ENCODE results near the gene TMPRSS6.

Gene TMPRSS6

DNA sequence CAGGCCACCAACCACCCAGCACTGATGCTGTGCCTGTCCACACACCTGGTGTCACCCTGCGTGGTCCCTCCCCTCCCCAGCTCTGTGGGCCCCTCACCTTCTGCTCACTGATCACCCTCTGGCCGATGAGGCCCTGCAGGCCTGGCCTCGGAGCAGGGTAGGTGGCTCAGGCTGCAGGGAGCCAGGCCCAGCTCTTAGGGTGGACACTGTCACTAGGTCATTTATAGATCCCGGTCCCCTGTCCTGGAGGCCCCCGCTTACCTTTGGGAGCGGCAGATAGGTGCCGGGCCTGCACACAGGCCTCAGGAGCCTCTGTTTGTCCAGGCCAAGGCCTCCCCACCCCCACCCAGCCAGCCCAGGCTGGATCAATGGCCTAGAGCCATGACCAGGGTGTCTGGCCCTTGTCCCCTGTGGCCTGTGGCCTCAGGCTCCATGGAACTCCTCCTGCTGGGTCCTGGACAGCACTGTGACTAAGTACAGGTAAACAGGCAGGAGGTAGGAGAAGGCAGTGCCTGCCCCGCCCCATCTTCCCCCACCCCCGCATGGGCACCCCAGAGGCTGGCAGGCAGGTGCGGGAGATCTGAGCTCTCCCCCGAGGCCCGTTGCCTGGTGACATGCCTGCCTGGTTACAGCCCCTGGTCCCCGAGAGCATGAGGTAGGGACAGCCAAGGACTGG is at the start of gene TMPRSS6:
TSS of gene TMPRSS6 (minus strand) at position 472 of the 676 bp plus-strand sequence. CDS start 6,296 bp downstream, outside the sequence.
- peak; percentile 70 for DNase-seq

DNA sequence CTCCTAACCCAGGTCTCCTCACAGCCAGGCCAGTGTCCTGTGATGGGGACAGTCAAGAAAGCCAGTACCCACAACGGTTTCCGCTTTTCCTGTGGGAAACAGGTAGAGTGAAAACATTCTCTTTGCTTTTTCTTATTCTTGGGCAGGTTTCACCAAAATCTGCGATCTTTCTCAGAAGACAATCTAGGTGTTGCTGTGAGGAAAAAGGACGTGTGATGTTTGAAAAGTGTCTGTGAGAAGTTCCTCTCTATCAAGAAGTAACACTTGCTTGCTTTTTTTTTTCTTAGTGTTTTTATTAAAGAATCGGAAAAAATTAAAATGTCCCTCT is 49.4 kb upstream of the TMPRSS6 start:
- no peak for DNase-seq

DNA sequence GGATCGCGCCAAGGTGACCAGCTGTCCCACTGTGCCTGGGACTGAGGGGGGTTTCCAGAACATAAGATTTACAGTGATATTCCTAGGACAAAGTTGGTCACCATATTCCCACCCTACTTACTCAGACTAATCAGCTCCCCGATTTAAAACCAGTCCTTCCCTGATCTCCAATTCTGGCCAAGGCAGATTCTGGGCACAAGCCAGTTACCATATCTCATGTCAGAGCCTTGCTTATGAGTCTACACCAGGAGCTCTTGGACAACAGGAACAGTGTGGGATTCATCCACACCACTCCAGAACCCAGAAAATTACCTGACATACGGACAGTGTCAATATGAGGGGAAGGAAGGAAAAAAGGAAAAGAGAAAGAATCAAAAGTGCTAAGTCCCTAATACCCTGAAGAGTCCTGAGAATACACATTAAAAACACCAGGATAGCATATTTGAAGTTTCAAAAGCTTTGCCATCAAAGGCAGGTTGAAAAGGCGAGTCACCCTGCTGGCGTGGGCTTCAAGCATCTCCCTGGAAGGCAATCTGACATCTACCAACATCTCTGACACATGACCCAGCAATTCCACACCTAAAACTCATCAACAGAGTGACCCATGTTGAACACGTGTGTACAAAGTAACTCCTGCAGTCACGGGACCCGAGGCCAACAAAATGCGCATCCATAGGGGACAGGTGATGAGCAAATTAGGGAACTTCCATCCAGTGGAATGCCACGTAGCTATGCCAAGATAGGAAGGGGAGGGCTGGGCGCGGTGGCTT is 48.2 kb upstream of the TMPRSS6 start:
- no peak for DNase-seq

DNA sequence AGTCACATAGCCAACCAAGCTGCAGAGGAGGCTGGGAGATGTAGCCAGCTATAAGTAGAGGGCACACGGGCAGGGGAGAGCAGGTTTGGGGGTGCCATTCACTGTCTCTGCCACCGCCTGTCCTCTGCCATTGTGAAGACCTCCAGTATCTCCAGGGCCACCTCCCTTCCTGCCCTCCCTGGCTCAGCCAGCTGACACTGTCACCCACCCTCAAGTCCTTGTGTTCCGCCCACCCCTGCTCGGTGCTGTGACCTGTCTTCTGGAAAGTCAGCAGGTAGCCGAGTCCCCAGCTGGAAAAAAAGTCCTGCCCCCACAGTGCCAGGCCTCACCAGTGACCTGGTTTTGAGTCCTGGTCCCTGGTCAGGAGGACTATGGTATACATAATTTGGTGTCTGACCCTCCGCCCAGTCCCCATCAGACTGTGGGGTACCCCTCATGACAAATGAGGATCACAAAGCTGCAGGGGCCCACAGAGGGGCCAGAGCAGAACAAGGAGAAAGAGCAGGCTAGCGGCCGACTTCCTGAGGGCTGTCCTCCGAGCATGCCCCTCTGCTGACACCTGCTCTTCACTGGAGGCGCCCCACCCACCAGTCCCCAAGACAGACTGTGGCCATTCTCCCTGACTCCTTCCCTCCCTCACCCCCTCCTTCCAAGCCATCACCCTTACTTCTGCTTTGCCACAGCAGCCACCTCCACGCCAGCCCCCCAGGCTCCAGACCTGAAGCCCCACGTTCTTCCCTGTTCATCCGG is 47.3 kb upstream of the TMPRSS6 start:
- DNase-seq, result no peak

DNA sequence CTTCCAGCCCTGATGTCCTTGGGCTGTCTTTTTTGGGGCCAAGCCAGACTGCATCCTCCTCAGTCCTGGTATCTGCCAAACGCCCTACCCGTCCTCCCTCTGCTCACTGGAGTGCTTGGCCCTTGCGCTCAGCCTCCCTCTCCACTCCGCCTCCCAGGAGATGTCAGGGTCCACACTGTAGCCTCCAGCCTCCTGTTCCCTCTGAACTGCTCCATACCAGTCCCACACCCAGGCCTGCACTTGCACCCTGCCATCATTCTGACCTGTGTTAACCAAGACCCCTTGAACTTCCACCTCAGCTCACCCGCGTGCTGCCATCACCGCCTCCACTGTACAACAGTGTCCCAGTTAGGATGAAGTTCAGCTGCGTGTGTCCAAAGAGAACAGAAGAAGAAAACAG is 46.5 kb upstream of the TMPRSS6 start:
- DNase-seq, result no peak

DNA sequence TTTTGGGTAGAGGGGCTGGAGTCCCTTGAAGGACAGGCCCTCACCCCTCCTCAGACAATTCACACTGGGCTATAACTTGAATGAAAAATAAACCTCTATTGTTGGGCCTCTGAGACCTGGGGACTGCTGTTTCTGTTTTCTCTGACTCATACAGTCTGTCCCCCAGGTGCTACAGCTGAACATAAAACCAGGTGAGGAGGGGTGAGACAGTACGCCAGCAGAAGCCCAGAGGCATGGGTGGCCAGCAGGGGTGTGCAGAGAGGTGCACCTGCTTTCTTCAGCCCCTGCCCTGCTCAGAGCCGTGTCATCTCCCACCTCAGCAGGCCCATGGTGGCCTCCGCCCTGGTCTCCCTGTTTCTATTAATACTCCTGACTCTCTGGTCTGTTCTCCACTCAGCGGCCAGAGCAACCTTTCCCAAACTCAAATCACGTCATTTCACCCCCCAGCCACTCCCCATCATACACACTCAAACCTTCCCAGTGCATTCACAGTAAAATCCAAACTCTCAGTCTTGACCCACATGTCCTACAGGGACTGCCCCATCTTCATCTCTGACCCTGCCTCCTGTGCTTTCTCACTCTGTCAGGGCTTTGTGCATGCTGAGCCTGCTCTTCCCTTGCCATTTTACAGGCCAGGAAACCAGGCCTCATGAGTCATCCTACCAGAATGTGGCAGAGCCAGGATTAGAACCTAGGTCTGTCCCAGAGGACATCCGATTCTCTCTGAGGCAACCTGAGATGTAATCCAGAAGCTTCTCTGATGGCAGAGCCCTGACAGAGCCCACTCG is 45.6 kb upstream of the TMPRSS6 start:
- no peak for DNase-seq

DNA sequence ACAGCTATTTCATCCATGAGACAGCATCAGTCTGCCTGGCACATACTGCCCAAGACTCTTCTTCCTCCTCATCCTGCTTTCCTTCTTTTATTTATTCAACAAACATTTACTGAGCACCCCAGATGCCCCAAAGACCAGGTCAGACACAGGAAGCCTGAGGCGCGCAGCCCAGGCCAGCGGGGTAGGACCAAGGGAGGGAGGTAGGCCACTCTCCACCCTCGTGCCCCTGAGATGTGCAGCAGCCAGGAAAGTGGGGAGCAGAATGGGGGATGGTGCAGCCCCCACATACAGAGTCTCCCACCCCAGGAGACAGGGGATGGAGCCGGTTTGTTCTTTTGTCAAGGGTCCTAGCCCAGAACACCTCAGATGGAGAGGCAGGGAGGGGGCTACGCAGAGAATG is 44.4 kb upstream of the TMPRSS6 start:
- no peak for DNase-seq

DNA sequence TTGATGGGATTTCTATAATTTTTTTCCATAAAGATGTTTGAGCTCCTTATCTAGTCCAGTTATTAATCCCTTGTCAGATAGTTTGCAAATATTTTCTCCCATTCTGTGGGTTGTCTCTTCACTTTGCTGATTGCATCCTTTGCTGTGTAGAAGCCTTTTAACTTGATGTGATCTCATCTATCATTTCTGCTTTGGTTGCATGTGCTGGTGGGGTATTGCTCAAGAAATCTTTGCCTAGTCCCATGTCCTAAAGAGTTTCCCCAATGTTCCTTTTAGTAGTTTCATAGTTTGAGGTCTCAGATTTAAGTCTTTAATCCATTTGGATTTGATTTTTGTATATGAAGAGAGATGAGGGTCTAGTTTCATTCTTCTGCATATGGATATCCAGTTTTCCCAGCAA is 41.9 kb upstream of the TMPRSS6 start:
- no peak for DNase-seq

DNA sequence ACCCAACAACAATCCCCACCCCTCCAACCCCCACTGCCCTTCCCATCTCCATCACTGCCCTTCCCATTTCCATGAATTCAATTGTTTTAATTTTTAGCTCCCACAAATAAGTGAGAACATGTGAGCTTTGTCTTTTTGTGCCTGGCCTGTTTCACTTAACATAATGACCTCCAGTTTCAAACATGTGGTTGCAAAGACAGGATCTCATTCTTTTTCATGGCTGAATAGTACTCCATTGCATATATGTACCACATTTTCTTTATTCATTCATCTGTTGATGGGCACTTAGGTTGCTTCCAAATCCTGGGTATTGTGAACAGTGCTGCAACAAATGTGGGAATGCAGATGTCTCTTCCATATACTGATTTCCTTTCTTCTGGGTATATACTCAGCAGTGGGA is 41.2 kb upstream of the TMPRSS6 start:
- DNase-seq, result no peak

DNA sequence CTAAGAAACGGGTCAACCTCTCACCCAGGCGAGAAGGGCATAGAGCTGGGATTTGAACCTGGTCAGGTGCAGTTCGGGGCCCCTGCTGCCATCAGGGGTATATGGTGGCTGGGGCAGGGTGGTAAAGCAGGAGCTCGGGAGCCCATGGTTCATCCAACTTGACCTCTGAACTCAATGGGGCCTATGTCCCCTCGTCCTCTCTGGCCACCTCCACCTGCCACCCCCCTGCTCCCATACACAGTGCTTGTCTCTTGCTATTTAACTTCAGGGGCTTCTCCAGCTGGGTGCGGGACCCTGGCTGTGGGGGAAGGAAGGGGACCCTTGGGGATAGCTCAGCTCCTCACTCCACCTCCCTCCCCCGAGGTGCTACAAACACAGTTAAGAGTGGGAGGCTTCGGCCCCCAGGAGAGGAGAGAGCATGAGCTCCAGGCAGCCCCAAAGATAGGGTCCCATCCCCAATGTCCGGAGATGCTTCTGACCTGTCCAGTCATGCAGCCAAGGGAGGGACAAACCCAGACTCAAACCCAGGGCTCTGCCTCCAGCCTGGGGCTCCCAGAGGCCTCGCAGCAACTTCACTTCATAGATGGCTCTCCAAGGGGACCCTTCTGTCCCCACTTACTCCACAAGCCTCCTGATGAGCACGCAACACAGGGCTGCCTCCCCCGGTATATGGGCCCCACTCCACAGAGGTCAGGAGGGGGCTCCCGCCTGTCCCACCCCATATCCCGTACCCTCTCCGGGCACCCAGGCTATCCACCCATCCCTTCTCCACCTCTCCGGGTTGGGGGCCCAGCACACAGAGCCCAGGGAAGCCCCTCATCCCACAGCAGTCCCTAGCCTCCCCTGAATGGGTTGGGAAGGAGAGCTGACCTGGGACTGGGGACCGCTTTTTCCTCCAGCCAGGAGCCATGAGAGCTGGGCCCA is 39.5 kb upstream of the TMPRSS6 start:
- DNase-seq, result no peak

DNA sequence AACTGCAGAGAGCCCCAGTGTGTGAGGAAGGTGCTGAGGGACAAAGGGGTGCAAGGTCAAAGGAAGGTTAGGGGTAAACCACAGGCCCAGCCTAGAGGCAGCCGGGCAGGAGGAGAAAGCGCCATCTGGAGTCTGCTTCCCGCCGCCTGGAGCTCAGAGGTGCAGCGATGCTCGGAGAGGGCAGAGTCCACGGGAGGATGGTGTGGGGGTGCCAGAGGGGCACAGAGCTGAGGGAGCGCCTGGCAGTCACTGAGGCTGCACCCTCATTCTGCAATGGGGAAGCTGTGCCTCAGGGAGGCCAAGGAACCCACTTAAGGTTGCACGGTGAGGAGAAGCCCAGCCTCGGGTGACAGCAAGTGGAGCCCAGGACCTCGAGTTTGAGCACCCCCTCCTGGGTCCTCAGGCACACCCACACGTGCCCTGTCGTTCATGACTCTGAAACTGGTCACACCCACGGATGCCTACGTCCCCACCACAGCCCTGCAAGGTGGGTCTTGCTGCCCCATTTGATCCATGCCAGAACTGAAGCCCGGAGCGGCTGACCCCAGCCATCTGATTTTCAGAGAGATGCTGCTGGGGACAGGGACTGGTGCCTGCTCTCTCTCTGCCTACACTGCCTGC is 38.6 kb upstream of the TMPRSS6 start:
- DNase-seq, result no peak

DNA sequence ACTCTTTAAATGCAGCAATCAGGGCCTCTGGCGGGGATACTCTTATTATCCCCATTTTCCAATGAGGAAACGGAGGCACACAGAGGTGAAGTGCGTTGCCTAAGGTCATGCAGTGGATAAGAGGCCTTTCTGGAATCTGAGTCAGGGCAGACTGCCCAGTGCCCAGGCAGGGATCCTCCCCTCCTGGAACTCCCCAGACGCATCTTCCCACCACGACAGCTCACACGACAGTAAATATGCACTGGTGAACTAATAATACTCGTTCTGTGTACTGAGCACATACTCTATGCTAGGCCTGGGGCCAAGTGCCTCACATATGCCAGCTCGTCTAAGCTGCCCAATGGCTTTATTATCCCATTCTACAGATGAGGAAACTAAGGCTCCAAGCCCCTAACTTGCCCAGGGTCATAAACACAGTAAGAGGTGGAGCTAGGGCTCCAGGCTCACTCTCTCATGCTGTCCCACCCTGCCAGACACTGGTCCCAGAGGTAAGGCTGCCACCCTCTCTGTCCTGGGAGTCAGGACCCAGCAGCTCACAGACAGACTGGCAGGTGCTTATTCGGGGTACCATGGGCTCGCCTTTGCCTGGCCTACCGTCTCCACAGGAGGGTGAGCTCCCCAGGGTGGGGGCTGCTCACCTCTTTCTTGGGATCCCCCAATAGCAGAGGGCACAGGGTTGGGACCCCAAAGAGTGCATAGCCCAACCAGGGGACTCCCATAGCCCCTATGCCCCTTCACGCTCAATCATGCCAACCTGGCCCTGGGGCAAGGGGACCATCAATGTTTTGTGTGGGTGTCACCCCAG is 37.9 kb upstream of the TMPRSS6 start:
- DNase-seq, result no peak

DNA sequence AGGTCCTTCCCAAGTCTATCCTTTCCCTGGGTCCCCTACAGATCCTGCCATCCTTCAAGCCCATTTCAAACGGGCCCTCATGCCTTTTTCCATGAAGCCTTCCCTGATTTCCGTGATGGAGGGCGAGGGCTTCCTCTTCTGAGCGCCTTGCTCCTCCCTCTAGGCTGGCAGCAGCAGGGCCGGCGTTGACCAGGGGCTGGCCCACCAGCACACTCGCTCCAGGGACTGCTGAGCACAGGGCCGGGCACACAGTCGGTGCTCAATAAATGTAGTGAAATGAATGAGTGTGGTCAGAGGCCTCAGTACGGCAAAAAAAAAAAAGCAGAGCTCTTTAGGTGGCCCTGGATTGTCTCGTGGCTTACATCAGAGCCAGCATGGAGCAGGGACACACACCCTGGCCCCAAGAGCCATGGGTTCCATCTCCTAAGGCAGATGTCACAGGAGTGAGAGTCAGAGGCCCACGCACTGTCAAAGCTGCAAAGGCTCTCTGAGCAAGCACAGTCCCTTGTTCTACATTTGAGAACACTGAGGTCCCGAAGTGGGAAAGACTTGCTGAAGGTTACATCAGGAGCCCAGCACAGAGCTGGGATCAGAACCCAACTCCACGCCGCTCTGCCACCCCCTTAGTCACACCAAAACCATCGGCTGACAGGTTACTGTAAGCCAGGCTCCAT is 37.1 kb upstream of the TMPRSS6 start:
- DNase-seq, result no peak

DNA sequence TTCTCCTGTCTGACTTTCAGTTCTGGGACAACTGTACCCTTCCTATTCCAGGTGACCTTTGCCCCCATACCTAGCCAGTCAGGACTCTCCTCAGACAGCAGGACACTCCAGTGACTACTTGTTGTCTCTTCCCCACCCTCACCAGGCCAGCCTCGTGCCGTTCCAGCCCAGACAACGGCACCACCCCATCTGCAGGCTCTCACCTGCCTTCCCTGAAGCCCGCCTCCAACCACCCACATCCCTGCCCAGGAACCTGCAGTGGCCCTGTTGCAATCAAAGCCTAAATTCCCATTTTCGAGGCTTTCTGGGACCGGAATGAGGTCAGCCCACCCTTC is 36.5 kb upstream of the TMPRSS6 start:
- no peak for DNase-seq

DNA sequence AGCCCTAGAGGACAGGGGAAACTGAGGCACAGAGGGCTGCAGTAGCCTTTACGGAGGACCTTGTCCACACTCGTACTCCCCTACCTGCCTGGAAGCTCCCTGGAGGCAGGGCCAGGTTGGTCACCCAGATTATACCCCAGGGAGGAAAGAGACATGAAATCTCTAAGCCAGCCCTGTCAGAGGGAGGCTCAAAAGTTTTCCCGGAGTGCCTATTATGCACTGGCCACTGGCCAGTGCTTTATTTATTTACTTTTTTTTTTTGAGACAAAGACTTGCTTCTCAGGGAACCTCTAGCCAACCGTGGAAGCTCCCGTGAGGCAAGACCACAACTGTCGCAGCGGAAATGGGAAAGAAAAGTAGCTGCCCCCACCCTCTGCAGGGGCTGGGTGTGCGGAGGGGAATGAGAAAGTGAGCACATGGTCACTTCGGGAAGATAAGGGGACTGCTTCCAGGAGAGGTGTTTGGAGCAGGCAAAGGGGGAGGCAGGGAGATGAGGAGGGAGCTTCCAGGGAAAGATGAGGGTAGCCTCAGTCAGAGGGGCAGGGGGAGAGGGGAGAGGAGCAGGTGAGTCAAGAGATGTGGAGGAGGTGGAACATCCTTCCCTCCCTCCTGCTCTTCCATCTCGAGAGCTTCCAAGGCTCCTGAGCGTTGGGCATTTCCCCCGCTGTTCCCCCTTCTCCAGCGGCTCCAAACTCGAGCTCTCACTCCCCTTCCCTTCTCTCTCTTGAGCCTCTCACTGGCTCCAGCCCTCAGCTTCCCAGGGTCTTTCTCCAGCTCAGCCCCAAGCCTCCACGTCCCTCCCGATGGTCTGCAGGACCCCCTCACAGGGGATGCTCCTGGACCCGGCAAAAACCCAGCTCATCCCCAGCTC is 35.9 kb upstream of the TMPRSS6 start:
- peak; percentile 73 for DNase-seq

DNA sequence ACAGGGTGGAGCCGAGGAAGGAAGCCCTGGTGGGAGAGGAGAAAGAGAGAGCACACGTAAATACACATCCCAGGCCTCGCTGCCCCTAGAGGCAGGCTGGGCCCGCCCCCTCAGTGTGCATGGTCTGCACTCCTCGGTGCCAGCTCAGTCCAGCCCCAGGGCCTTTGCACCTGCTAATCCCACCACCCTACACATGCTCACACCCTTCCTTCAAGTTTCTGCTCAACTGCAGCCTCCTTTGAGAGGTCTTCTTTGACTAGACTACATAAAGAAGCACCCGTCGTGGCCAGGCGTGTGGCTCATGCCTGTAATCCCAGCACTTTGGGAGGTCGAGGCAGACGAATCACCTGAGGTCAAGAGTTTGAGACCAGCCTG is 34.7 kb upstream of the TMPRSS6 start:
- DNase-seq, result no peak

DNA sequence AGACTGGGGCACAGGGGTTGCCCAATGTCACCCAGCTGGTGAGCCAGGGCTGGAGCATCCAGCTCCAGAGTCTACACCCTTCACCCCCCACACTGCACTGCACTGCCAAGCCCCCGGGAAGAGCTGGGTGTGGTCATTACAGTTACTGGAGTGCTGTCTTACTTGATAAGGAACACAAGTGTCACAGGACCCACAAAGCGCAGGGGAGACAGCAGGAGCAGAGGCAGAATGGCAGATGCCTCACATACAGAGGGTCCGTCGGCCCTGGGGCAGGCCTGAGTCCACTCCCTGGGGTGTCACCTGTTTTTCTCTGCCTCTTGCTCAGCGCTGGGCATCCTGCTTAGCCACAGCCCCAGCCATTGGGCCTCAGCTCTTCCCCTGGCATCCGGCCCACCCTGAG is 32.5 kb upstream of the TMPRSS6 start:
- no peak for DNase-seq

DNA sequence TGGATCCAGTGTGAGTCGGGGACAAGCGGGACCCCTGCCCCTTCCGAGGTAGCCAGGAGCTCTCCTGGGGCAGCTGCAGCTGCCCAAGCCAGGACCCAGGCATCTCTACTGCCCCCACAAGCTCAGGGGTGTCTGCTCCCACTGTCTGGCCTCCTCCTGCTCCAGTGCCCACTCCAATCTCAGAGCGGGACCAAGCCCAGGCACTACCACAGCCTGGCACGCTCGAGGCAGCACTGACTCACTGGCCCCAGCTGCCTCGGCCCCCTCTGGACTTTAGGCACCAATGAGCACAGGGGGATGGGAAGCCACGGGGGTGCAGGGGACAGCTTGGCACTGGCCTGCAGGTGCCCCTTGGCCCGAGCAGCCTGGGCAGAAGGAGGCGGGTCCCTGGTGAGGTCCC is 32.0 kb upstream of the TMPRSS6 start:
- DNase-seq, result no peak

DNA sequence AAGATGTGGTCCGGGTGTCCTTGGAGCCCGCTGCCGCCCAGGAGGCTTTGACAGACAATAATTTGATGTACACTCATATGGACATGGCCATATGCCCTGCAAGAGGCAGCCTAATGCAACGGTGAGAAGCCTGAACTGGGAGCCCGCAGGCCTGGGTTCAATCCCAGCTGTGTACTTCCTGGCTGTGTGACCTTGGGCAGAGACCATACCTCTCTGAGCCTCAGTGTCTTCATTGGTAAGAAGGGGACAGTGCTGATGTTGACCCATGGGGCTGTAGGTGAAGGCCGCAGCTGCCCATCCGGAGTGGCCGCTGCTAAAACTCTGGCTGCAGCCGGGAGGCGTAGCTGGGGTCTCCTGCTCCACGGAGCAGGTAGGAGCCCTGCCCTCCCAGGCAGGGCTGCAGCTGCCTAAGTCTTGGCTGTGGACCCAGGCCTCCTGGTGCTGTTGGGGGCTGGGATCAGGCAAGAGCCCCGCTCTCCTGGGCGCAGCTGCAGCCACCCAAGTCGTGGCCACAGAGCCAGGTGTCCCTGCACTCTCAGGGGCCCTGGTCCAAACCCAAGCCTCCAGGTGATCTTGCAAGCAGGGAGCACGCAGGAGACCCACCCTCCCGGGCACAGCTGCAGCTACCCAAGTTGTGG is 31.3 kb upstream of the TMPRSS6 start:
- no peak for DNase-seq
